Adrenal gland (tissue), 5 donors: Measurements from ENCODE around the gene ITGA6.

Source experiments
- CTCF ChIP-seq, 6 experiments: fragments of 450-650 bp in 4 of 6; fragments of 200-600 bp in 2 of 6; sonication (generic) in 1 of 6; IDR thresholded peaks; 1 replicate in 5 of 6; 2 replicates in 1 of 6; pipeline versions ENCODE4 v1.5.1 to v1.8.0; 2016 to 2021; ENCODE audit warnings: antibody characterized with exemption in 6 of 6, mild to moderate bottlenecking in 2 of 6, moderate library complexity in 1 of 6
- POLR2A ChIP-seq, 2 donors: fragments of 450-650 bp; IDR thresholded peaks; one replicate each; pipeline ENCODE4 v1.6.1; 2017; ENCODE audit warnings: antibody characterized with exemption in 2 of 2, mild to moderate bottlenecking in 2 of 2, moderate library complexity in 1 of 2
- donor health status: DM: no; HTN: no; CAD: no.

GRCh38 chr2:172447811-172448493, 20.6 kb downstream of the ITGA6 start:
- TF ChIP-seq CTCF (IDR thresholded peaks at IDR 0.05) (no peak), POLR2A (IDR thresholded peaks at IDR 0.05) (no peak)
